Activated CD4-positive, alpha-beta T cell treated with anti-CD3 and anti-CD28 coated beads for 36 hours (primary cell): ENCODE data around the gene RIMBP2. TPM values are rescaled to one million over a fixed set of nuclear protein-coding genes. Genes with fewer than 3 reads are reported as not detected.

ENCODE experiments used
- ATAC-seq: fragments of 200-7000 bp; cut with Tn5 transposase; one replicate; pipeline ENCODE4 v1.10.0; 2021; ENCODE audit warnings: mild to moderate bottlenecking, moderate library complexity
- CTCF ChIA-PET: fragments of 350-600 bp; sonication (Branson Sonifier 250); formaldehyde crosslinking; loops from one replicate; lab custom pipeline; 2021; ENCODE audit warnings: antibody characterized with exemption; lab: Charles Lee
- POLR2A ChIA-PET: fragments of 350-600 bp; sonication (Branson Sonifier 250); formaldehyde crosslinking; loops from one replicate; lab custom pipeline; 2021; ENCODE audit warnings: antibody characterized with exemption, inconsistent platforms; lab: Charles Lee
- DNase-seq: peaks from one replicate; pipeline ENCODE4 v3.0.0-alpha.2; 2020
- H3K27ac Mint-ChIP-seq: one replicate; pipeline ENCODE4 v1.8.0; 2021; ENCODE audit warnings: mixed read lengths
- H3K27me3 Mint-ChIP-seq: one replicate; pipeline ENCODE4 v1.8.0; 2021; ENCODE audit warnings: mixed read lengths
- H3K36me3 Mint-ChIP-seq: one replicate; pipeline ENCODE4 v1.8.0; 2021; ENCODE audit warnings: low read depth, mixed read lengths
- H3K4me1 Mint-ChIP-seq: one replicate; pipeline ENCODE4 v1.8.0; 2021; ENCODE audit warnings: mixed read lengths
- H3K4me3 Mint-ChIP-seq: one replicate; pipeline ENCODE4 v1.8.0; 2021; ENCODE audit warnings: mild to moderate bottlenecking, moderate library complexity, mixed read lengths
- H3K9me3 Mint-ChIP-seq: one replicate; pipeline ENCODE4 v1.8.0; 2021; ENCODE audit warnings: low read depth, mixed read lengths
- intact Hi-C, 2 experiments: fragments of 100-400 bp; cut with DNase I in 1 of 2; cut with micrococcal nuclease in 1 of 2; formaldehyde crosslinking; loops; one replicate each; pipeline versions ENCODE4 v1.14.2 to v1.15.1; 2022 to 2024; cut with DNase I, micrococcal nuclease
- total RNA-seq, 2 experiments: library from RNA; stranded (reverse); gene quantifications; one replicate each; pipeline ENCODE4 v1.2.3, GENCODE V29; 2021

The RIMBP2 gene
- total RNA-seq, 2 experiments from 2014 or later: not detected

DNA sequence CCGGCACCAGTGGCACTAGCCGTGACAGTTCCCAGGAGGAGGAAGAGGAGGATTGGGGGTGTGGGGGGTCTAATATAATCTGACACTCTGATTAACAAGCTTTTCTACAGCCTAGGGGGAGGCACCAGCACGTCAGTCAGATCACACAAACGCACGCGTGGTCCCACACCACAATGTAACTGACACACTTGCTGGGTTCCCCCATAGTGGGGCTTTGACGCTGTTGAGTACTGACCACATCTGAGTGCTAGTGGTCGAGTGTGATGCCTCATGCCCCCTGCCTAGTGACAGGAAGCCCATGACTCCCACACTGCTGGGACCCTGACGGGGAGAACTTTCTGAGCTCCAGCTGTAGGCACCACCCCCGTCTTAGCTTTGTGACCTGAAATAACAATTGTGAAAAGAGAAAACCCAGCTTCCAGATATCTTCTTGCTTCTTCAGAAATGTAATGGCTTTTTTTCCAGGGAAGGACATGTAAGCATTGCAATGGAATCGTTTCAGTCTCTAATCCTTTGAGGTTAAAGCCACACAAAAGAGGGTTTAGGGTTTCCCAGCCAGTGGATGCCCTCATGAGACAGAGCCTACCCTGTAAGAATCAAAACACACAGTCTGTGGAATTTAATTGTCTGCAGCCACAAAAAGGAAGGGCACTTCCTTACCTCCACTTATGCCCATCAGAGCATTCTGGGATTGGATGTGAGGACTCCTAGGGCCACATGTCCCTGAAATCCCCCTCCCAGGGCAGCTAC is 194.5 kb downstream of the RIMBP2 start:
- no peaks in the 10 kb centered on the region for H3K4me1 Mint-ChIP-seq
- intact Hi-C loops: no loop called here
- POLR2A ChIA-PET: no interaction called here
- DNase-seq (no peak), ATAC-seq (no peak)
- no peaks in the 10 kb centered on the region for H3K36me3 Mint-ChIP-seq
- no peak overlapping the region for H3K27ac Mint-ChIP-seq
- CTCF ChIA-PET: no interaction called here
- no peak overlapping the region for H3K4me3 Mint-ChIP-seq
- H3K27me3 Mint-ChIP-seq: peaks cover 9% of the 10 kb centered on the region
- no peaks in the 10 kb centered on the region for H3K9me3 Mint-ChIP-seq

DNA sequence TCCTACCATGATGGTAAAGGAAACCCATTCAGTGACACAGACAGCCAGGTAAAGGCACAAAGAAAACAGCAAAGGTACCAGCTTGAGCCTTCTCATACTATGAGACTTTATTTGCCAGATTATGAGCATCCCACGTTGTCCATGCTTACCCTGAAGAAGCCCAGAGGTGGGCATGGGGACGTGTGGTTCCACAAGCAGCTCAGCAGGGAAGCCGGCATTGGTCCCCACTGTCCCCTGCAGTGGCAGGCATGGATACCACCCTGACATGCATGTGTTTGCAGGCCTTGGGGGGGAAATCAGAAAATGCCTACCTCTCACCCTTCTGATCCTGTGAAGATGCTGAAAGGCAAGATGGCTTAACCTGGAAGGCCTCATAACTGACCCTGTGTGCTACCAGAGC is 195.3 kb downstream of the RIMBP2 start:
- CTCF ChIA-PET: no interaction called here
- intact Hi-C loops: no loop called here

DNA sequence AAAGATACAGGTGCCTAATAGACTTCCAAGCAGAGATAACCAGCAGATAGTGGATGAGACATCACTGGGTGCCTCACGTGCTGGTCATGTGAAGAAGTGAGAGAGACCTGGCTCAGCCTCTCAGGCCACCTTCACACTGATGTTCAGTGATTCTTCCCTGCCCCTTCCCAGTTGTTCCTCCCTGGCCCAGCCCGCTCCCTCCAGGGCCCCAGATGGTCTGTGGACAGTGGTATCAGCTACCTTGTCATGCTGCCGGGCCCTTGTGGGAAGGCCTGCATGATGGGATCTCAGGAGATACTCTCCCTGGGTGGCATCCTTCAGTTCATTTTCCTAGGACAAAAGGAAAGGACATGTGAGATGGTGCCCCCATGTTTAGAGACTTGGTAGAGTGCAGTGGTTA is 198.5 kb downstream of the RIMBP2 start:
- Mint-ChIP-seq H3K27me3 (no peaks in the 10 kb centered on the region), H3K9me3 (no peaks in the 10 kb centered on the region)
- CTCF ChIA-PET: no interaction called here

More for the DNA sequence above, 195.3 kb downstream of the RIMBP2 start:
- ATAC-seq: no peak
- Mint-ChIP-seq H3K27ac (no peak overlapping the region), H3K27me3 (peaks cover 9% of the 10 kb centered on the region), H3K36me3 (no peaks in the 10 kb centered on the region), H3K4me3 (no peak overlapping the region), H3K4me1 (no peaks in the 10 kb centered on the region), H3K9me3 (no peaks in the 10 kb centered on the region)
- POLR2A ChIA-PET: no interaction called here
- no peak for DNase-seq

DNA sequence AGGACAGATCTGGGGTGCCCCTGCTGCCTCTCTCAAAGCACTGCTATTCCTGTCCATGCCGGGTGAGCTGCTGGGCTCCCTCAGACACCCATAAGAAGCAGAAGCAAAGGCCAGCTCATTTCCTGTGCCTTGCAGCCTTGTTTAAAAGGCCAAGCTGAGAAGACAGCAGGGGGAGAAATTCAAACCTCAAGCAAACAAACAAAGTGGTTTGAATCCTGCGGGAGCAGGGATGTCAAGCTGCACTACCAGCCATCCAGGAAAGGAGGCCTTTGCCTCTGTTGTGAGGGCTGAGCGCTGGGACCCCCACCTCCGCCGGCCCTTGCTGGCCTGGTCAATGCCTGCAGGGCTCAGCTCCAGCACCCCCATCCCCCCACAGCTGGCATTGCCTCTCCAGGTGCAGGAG is 201.9 kb downstream of the RIMBP2 start:
- CTCF ChIA-PET: no interaction called here
- intact Hi-C loops: no loop called here
- ATAC-seq (no peak), DNase-seq (no peak)
- POLR2A ChIA-PET: no interaction called here
- H3K27ac Mint-ChIP-seq: no peak overlapping the region
- no peaks in the 10 kb centered on the region for H3K9me3 Mint-ChIP-seq
- no peaks in the 10 kb centered on the region for H3K27me3 Mint-ChIP-seq
- no peak overlapping the region for H3K4me3 Mint-ChIP-seq
- no peaks in the 10 kb centered on the region for H3K36me3 Mint-ChIP-seq
- H3K4me1 Mint-ChIP-seq: no peaks in the 10 kb centered on the region

More for the DNA sequence above, 198.5 kb downstream of the RIMBP2 start:
- POLR2A ChIA-PET: no interaction called here
- ATAC-seq (no peak), DNase-seq (no peak)
- Mint-ChIP-seq H3K36me3 (no peaks in the 10 kb centered on the region), H3K4me3 (no peak overlapping the region), H3K27ac (no peak overlapping the region), H3K4me1 (no peaks in the 10 kb centered on the region)
- intact Hi-C loops: no loop called here

DNA sequence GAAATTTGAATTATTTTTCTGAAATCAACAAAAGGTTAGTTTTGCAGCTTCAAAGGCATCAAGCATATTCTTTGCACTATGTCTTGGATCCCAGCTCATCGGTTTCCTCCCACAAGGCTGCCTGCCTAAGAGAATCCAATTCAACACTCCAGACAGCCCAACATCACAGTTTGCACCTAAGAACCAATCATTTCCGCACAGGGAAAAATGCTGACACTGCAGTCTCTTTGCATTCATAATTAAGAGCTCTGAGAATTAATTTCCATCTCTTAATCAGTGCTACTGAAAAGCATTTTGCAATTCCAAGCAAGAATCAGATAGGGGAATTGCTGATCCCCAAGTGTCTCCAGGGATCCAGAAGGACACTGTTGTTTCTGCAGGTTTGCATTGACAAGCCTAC is 202.5 kb downstream of the RIMBP2 start:
- no peaks in the 10 kb centered on the region for H3K9me3 Mint-ChIP-seq
- H3K27ac Mint-ChIP-seq: no peak overlapping the region
- H3K27me3 Mint-ChIP-seq: no peaks in the 10 kb centered on the region
- CTCF ChIA-PET: no interaction called here
- H3K4me3 Mint-ChIP-seq: no peak overlapping the region
- DNase-seq (no peak), ATAC-seq (no peak)
- intact Hi-C loops: no loop called here
- no peaks in the 10 kb centered on the region for H3K36me3 Mint-ChIP-seq
- no peaks in the 10 kb centered on the region for H3K4me1 Mint-ChIP-seq
- POLR2A ChIA-PET: no interaction called here

DNA sequence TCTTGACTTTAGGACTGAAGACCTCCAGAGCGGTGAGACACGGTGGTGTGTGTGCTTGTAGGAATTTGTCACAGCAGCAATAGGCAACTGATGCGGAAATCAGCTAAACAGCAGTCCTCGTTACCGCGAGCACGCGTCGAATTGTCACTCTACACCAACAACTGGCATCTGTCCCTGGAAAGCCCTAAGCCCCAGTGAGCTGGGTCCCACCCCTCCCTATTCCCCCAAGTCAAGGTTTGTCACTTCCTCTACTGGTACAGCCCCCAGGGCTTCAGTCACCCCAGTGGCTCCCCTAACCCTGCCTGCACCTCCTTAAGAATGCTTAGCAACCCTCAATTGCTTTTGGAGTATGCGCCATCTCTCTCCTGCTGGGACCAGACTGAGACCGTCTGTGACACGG is 204.8 kb downstream of the RIMBP2 start:
- ATAC-seq: no peak
- intact Hi-C loops: no loop called here
- no peak overlapping the region for H3K27ac Mint-ChIP-seq
- H3K27me3 Mint-ChIP-seq: no peaks in the 10 kb centered on the region
- DNase-seq: no peak
- H3K36me3 Mint-ChIP-seq: no peaks in the 10 kb centered on the region
- ChIA-PET POLR2A (no interaction called here), CTCF (no interaction called here)
- H3K9me3 Mint-ChIP-seq: no peaks in the 10 kb centered on the region
- no peak overlapping the region for H3K4me3 Mint-ChIP-seq
- no peaks in the 10 kb centered on the region for H3K4me1 Mint-ChIP-seq

DNA sequence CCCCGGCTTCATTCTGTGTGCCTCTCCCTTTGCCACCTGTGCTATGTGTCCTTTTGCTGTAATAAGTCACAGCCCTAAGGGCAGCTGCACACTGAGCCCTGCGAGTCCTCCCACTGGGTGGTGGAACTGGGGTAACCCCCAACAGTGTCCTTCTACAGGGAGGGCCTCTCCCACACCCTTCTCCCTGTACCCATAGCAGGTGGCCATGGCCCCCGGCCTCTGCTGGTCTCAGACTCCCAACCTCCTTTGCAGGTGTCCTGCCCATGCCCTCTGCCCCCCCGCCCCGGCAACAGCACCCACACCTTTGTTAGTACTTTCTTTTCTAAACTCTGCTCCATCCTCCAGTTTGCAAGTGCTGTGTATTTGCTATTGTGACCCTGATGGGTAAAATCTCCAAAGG is 206.6 kb downstream of the RIMBP2 start:
- no peak overlapping the region for H3K4me3 Mint-ChIP-seq
- ChIA-PET POLR2A (no interaction called here), CTCF (no interaction called here)
- no peaks in the 10 kb centered on the region for H3K36me3 Mint-ChIP-seq
- no peak for DNase-seq
- no peak for ATAC-seq
- H3K4me1 Mint-ChIP-seq: no peaks in the 10 kb centered on the region
- intact Hi-C loops: no loop called here
- no peak overlapping the region for H3K27ac Mint-ChIP-seq
- no peaks in the 10 kb centered on the region for H3K9me3 Mint-ChIP-seq
- H3K27me3 Mint-ChIP-seq: no peaks in the 10 kb centered on the region

DNA sequence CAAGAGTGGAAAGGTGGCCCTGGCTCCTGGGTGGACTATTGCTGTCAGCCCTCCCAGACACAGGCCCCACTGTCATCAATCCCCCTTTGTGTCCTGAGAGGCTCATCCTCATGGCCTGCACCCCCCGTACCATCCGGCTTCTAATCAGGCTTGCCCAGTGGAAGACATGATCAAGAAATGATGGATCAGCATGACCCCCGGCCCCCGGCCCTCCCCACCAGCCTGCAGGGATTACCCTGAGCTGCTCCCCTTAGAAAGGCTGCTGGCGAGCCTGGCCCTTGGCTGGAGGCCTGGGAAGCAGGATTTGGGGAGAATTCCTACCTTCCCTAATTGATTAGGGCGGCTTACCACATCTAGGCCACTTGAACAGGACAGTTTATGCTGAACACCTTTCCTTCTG is 207.3 kb downstream of the RIMBP2 start:
- ChIA-PET POLR2A (no interaction called here), CTCF (no interaction called here)
- intact Hi-C loops: no loop called here
- ATAC-seq (no peak), DNase-seq (no peak)
- no peaks in the 10 kb centered on the region for H3K36me3 Mint-ChIP-seq
- H3K4me3 Mint-ChIP-seq: no peak overlapping the region
- no peak overlapping the region for H3K27ac Mint-ChIP-seq
- H3K4me1 Mint-ChIP-seq: no peaks in the 10 kb centered on the region
- H3K9me3 Mint-ChIP-seq: no peaks in the 10 kb centered on the region
- H3K27me3 Mint-ChIP-seq: no peaks in the 10 kb centered on the region

DNA sequence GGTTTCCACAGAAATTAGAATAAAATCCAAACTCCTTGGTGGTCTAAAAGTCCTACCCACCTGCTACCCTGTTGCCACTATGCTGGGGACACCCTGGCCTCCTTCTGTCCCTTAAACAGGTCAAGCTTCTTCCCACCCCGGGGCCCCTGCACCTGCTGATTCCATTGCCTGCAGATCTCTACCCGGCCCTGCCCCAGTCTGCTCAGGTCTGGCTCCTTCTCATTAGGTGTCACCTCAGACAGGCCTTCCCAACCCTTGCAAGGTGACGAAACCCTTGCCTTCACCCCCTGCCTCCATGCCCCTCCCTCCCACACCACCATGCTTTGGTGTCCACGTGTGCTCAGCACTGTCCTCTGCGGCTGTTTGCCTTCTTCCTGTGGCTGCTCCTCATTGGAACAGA is 207.8 kb downstream of the RIMBP2 start:
- ATAC-seq (no peak), DNase-seq (no peak)
- H3K27ac Mint-ChIP-seq: no peak overlapping the region
- no peaks in the 10 kb centered on the region for H3K27me3 Mint-ChIP-seq
- H3K9me3 Mint-ChIP-seq: no peaks in the 10 kb centered on the region
- CTCF ChIA-PET: no interaction called here
- POLR2A ChIA-PET: no interaction called here
- H3K4me1 Mint-ChIP-seq: no peaks in the 10 kb centered on the region
- intact Hi-C loops: no loop called here
- H3K4me3 Mint-ChIP-seq: no peak overlapping the region
- no peaks in the 10 kb centered on the region for H3K36me3 Mint-ChIP-seq

DNA sequence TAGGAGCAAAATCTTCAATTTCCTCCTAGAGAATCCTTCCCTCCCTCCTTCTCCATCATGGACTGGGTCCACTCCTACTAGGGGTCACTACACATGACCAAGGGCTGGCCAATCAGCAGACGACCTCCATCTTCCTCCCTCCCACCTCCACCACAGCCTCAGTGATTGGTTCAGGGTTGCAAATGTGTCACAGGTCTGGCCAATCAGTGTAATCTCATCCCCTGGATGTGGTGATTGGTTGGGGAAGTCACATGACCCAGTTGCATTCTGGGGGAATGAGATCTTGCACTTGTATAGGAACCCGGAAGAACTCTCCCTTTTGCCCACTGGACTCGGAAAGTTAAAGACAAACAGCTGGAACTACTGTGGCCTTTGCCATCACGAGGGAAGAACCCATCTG is 209.3 kb downstream of the RIMBP2 start:
- Mint-ChIP-seq H3K27ac (no peak overlapping the region), H3K4me1 (no peaks in the 10 kb centered on the region), H3K27me3 (no peaks in the 10 kb centered on the region), H3K4me3 (no peak overlapping the region), H3K9me3 (no peaks in the 10 kb centered on the region), H3K36me3 (no peaks in the 10 kb centered on the region)
- no peak for DNase-seq
- intact Hi-C loops: no loop called here
- CTCF ChIA-PET: no interaction called here
- POLR2A ChIA-PET: no interaction called here
- ATAC-seq: no peak

DNA sequence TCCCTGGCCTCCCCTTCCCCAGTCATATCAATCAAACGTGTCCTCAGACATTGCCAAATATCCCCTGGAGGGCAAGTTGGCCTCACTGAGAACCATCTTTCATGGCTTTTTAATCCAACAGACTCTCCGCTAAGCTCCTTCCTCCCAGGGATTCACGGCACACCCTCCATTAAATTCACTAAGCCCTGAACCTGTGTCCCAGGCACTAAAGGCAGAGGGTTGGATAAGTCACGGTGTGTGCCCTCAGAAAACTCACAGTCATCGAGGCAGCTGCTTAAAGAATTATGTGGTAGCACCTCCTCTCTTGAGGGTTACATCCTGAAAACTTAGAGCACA is 211.3 kb downstream of the RIMBP2 start:
- Mint-ChIP-seq H3K36me3 (no peaks in the 10 kb centered on the region), H3K9me3 (no peaks in the 10 kb centered on the region), H3K4me1 (no peaks in the 10 kb centered on the region), H3K4me3 (no peak overlapping the region), H3K27ac (no peak overlapping the region), H3K27me3 (no peaks in the 10 kb centered on the region)
- intact Hi-C loops: no loop called here
- CTCF ChIA-PET: no interaction called here
- ATAC-seq: no peak
- no peak for DNase-seq
- POLR2A ChIA-PET: no interaction called here

DNA sequence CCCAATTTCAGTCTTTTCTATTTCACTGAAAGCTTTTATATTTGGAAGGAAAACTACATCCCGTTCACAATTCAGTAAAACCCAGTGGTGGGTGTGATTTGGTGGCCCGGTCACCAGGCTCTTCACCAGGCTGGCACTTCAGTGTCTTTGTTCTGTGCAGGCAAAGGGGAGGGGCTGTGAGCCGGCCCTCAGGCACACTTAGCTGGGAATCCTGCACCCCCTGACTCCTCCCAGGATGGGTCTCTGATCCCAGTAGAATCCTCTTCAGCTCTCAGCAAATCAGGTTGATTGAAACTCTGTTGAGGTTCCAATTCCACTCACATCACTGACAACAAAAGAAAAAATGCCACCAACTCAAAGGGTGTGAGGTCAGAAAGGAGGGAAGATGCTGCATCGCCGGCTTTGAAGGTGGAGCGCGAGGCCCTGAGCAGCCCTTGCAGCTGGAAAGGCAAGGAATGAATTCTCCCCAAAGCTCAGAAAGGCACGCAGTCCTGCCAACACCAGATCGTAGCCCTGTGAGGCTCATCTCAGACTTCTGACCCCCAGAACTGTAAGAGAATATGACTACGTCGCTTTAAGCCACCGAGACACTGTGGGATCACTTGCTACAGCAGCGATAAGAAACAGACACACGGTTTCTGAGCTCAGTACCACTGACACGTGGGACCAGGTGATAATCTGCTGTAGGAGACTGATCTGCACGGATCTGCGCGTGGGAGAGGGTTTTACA is 211.8 kb downstream of the RIMBP2 start:
- no peak for ATAC-seq
- intact Hi-C loops: no loop called here
- DNase-seq: no peak
- H3K27me3 Mint-ChIP-seq: no peaks in the 10 kb centered on the region
- POLR2A ChIA-PET: no interaction called here
- H3K36me3 Mint-ChIP-seq: no peaks in the 10 kb centered on the region
- no peaks in the 10 kb centered on the region for H3K4me1 Mint-ChIP-seq
- no peaks in the 10 kb centered on the region for H3K9me3 Mint-ChIP-seq
- CTCF ChIA-PET: no interaction called here
- H3K4me3 Mint-ChIP-seq: no peak overlapping the region
- H3K27ac Mint-ChIP-seq: no peak overlapping the region
